H1 (cell line): ENCODE measurements around the gene PKMYT1. TPM values are rescaled to one million over a fixed set of nuclear protein-coding genes. Genes with fewer than 3 reads are reported as not detected.

Source experiments
- CTCF ChIA-PET: fragments of 300-600 bp; sonication (Branson Sonifier 250); formaldehyde crosslinking; loops from one replicate; lab custom pipeline; 2021; ENCODE audit not compliant: partially characterized antibody; lab: Charles Lee
- POLR2A ChIA-PET: fragments of 300-600 bp; sonication (Branson Sonifier 250); formaldehyde crosslinking; loops from one replicate; lab custom pipeline; 2021; ENCODE audit warnings: inconsistent platforms; ENCODE audit not compliant: partially characterized antibody; lab: Charles Lee
- DNase-seq, 2 experiments: peaks; one replicate each; pipeline versions ENCODE4 v3.0.0 to v3.0.0-alpha.2; 2010 to 2022; ENCODE audit warnings: low spot score in 2 of 2, low read depth in 1 of 2, mixed read lengths in 1 of 2
- FAIRE-seq: peaks from 2 replicates; lab custom pipeline; 2011; peaks lifted over from hg19 to GRCh38; lab: Jason Lieb, UNC
- H2AFZ ChIP-seq: 2 replicates; pipeline ENCODE4 v1.8.1; 2012; ENCODE audit warnings: low read length, inconsistent platforms
- H2AK5ac ChIP-seq: 2 replicates; pipeline ENCODE4 v1.6.1; 2013; ENCODE audit warnings: low read depth, low read length
- H2BK120ac ChIP-seq: replicated peaks from 2 replicates; pipeline ENCODE3; 2013; ENCODE audit warnings: low read depth, low read length, inconsistent platforms
- H2BK12ac ChIP-seq: 2 replicates; pipeline ENCODE4 v1.6.1; 2013; ENCODE audit warnings: low read depth, low read length
- H2BK15ac ChIP-seq: 2 replicates; pipeline ENCODE4 v1.6.1; 2013; ENCODE audit warnings: low read length
- H2BK20ac ChIP-seq: 2 replicates; pipeline ENCODE4 v1.6.1; 2013; ENCODE audit warnings: low read length
- H2BK5ac ChIP-seq: 2 replicates; pipeline ENCODE4 v1.6.1; 2013; ENCODE audit warnings: low read depth, low read length
- H3K14ac ChIP-seq: 2 replicates; pipeline ENCODE4 v1.6.1; 2013; ENCODE audit warnings: inconsistent platforms; ENCODE audit not compliant: insufficient read length
- H3K18ac ChIP-seq: 2 replicates; pipeline ENCODE4 v1.6.1; 2013; ENCODE audit warnings: low read length; ENCODE audit errors: extremely low read depth
- H3K23ac ChIP-seq: 2 replicates; pipeline ENCODE4 v1.6.1; 2013; ENCODE audit warnings: inconsistent platforms; ENCODE audit not compliant: insufficient read length
- H3K23me2 ChIP-seq: 2 replicates; pipeline ENCODE4 v1.6.1; 2013; ENCODE audit warnings: low read depth, low read length
- H3K27ac ChIP-seq: 2 replicates; pipeline ENCODE4 v1.6.1; 2011; ENCODE audit warnings: low read depth, low read length, inconsistent platforms
- H3K27me3 ChIP-seq, 4 experiments: replicated peaks in 1 of 4; 1 replicate in 1 of 4; 2 replicates in 3 of 4; pipeline versions ENCODE4 v1.6.1 to v1.8.1; 2011 to 2013; ENCODE audit warnings: low read length in 3 of 4, mild to moderate bottlenecking in 3 of 4, inconsistent platforms in 2 of 4, mixed read lengths in 2 of 4, moderate library complexity in 1 of 4; ENCODE audit not compliant: control insufficient read depth in 3 of 4, insufficient read depth in 3 of 4; ENCODE audit errors: extremely low read depth in 1 of 4
- H3K36me3 ChIP-seq, 4 experiments: 2 replicates each; pipeline versions ENCODE4 v1.6.1 to v1.8.1; 2011 to 2013; ENCODE audit warnings: mild to moderate bottlenecking in 4 of 4, low read length in 3 of 4, moderate library complexity in 2 of 4, control low read depth in 1 of 4, inconsistent platforms in 1 of 4; ENCODE audit not compliant: insufficient read depth in 4 of 4, control insufficient read depth in 2 of 4
- H3K4ac ChIP-seq: replicated peaks from 2 replicates; pipeline ENCODE3; 2013; ENCODE audit warnings: low read length, low read depth, mixed read lengths, inconsistent platforms; ENCODE audit not compliant: insufficient read length
- H3K4me1 ChIP-seq, 4 experiments: replicated peaks in 1 of 4; 1 replicate in 1 of 4; 2 replicates in 3 of 4; pipeline versions ENCODE4 v1.6.1 to v1.8.1; 2011 to 2013; ENCODE audit warnings: low read length in 3 of 4, inconsistent platforms in 2 of 4, mixed read lengths in 1 of 4; ENCODE audit not compliant: insufficient read depth in 4 of 4, control insufficient read depth in 3 of 4
- H3K4me2 ChIP-seq, 2 experiments: 2 replicates each; pipeline versions ENCODE4 v1.6.1 to v1.8.1; 2011 to 2013; ENCODE audit warnings: low read depth in 2 of 2, low read length in 2 of 2, control low read depth in 1 of 2, inconsistent platforms in 1 of 2, mild to moderate bottlenecking in 1 of 2; ENCODE audit not compliant: insufficient read depth in 1 of 2
- H3K4me3 ChIP-seq, 4 experiments: fragments of 200-600, 300-600 bp in 1 of 4; sonication (generic), shearing (Covaris generic), sonication (Bioruptor Twin) in 1 of 4; 2 replicates each; pipeline versions ENCODE4 v1.5.1 to v1.8.1; 2011 to 2016; ENCODE audit warnings: low read length in 4 of 4, low read depth in 3 of 4, control low read depth in 2 of 4, inconsistent platforms in 2 of 4, mild to moderate bottlenecking in 2 of 4, mixed read lengths in 1 of 4, moderate library complexity in 1 of 4; ENCODE audit not compliant: insufficient read depth in 2 of 4; ENCODE audit errors: extremely low read depth in 1 of 4
- H3K56ac ChIP-seq: replicated peaks from 2 replicates; pipeline ENCODE3; 2013; ENCODE audit warnings: low read depth, mild to moderate bottlenecking, mixed read lengths, low read length, inconsistent platforms; ENCODE audit not compliant: insufficient read length
- H3K79me1 ChIP-seq: 2 replicates; pipeline ENCODE4 v1.6.1; 2013; ENCODE audit warnings: low read depth, low read length, control low read depth
- H3K79me2 ChIP-seq, 2 experiments: 2 replicates each; pipeline versions ENCODE4 v1.6.1 to v1.8.1; 2012 to 2013; ENCODE audit warnings: low read length in 2 of 2, mild to moderate bottlenecking in 2 of 2, inconsistent platforms in 1 of 2; ENCODE audit not compliant: insufficient read depth in 2 of 2, control insufficient read depth in 1 of 2
- H3K9ac ChIP-seq, 4 experiments: replicated peaks in 1 of 4; 1 replicate in 1 of 4; 2 replicates in 3 of 4; pipeline versions ENCODE4 v1.6.1 to v1.8.1; 2011 to 2013; ENCODE audit warnings: low read depth in 3 of 4, low read length in 3 of 4, control low read depth in 2 of 4, mild to moderate bottlenecking in 2 of 4, moderate library complexity in 2 of 4, inconsistent platforms in 1 of 4; ENCODE audit errors: extremely low read depth in 1 of 4
- H3K9me3 ChIP-seq, 2 experiments: 2 replicates each; pipeline versions ENCODE4 v1.6.1 to v1.8.1; 2012 to 2013; ENCODE audit warnings: mild to moderate bottlenecking in 2 of 2, moderate library complexity in 2 of 2, control low read depth in 1 of 2, inconsistent platforms in 1 of 2, low read depth in 1 of 2, low read length in 1 of 2, mixed read lengths in 1 of 2; ENCODE audit not compliant: insufficient read depth in 2 of 2
- H4K20me1 ChIP-seq, 2 experiments: replicated peaks in 1 of 2; 2 replicates each; pipeline versions ENCODE3 to v1.8.1; 2011 to 2013; ENCODE audit warnings: inconsistent platforms in 2 of 2, low read length in 2 of 2, mild to moderate bottlenecking in 1 of 2; ENCODE audit not compliant: insufficient read depth in 2 of 2, control insufficient read depth in 1 of 2
- H4K5ac ChIP-seq: 2 replicates; pipeline ENCODE4 v1.6.1; 2013; ENCODE audit warnings: low read length, low read depth, mixed read lengths, inconsistent platforms; ENCODE audit not compliant: insufficient read length
- H4K8ac ChIP-seq: 2 replicates; pipeline ENCODE4 v1.8.0; 2013; ENCODE audit warnings: mild to moderate bottlenecking, moderate library complexity, low read length, inconsistent platforms; ENCODE audit not compliant: insufficient read depth; ENCODE audit errors: extremely low read depth
- H4K91ac ChIP-seq: replicated peaks from 2 replicates; pipeline ENCODE3; 2013; ENCODE audit warnings: low read length, mixed read lengths, inconsistent platforms; ENCODE audit not compliant: insufficient read length
- BCL11A ChIP-seq, 2 experiments: IDR thresholded peaks; one replicate each; pipeline ENCODE4 v1.6.1; 2011; ENCODE audit warnings: low read depth in 2 of 2, low read length in 2 of 2, mild to moderate bottlenecking in 2 of 2
- CEBPB ChIP-seq: IDR thresholded peaks from 2 replicates; pipeline ENCODE4 v1.6.1; 2012; ENCODE audit warnings: low read depth, low read length
- CREB1 ChIP-seq: IDR thresholded peaks from 2 replicates; pipeline ENCODE4 v1.6.1; 2012; ENCODE audit warnings: inconsistent platforms
- EZH2 ChIP-seq: fragments of 200-600 bp; sonication (generic); IDR thresholded peaks from 2 replicates; pipeline ENCODE4 v1.7.1; 2012; ENCODE audit warnings: low read depth, mild to moderate bottlenecking, moderate library complexity, low read length, inconsistent platforms; ENCODE audit not compliant: severe bottlenecking
- FOSL1 ChIP-seq: IDR thresholded peaks from 2 replicates; pipeline ENCODE4 v1.6.1; 2011; ENCODE audit warnings: mild to moderate bottlenecking, low read depth, low read length, moderate library complexity; ENCODE audit not compliant: insufficient read depth
- KDM5A ChIP-seq: fragments of 200-600 bp; IDR thresholded peaks from 2 replicates; pipeline ENCODE4 v1.7.1; 2012; ENCODE audit warnings: mild to moderate bottlenecking, low read length, inconsistent platforms, mixed read lengths
- NRF1 ChIP-seq: IDR thresholded peaks from 2 replicates; pipeline ENCODE4 v1.6.1; 2011; ENCODE audit warnings: mild to moderate bottlenecking, low read depth, low read length, improper control_type of control experiment
- POLR2A ChIP-seq, 2 experiments: IDR thresholded peaks; 1 replicate in 1 of 2; 2 replicates in 1 of 2; pipeline ENCODE4 v1.6.1; 2011; ENCODE audit warnings: low read depth in 2 of 2, low read length in 2 of 2, mild to moderate bottlenecking in 2 of 2; ENCODE audit errors: control extremely low read depth in 1 of 2
- POLR2AphosphoS5 ChIP-seq: IDR thresholded peaks from 2 replicates; pipeline ENCODE4 v1.6.1; 2011; ENCODE audit warnings: low read depth, low read length
- RXRA ChIP-seq: IDR thresholded peaks from 2 replicates; pipeline ENCODE4 v1.6.1; 2011; ENCODE audit warnings: low read depth, mild to moderate bottlenecking, low read length, moderate library complexity; ENCODE audit not compliant: insufficient read depth
- SP4 ChIP-seq: IDR thresholded peaks from 2 replicates; pipeline ENCODE4 v1.6.1; 2012; ENCODE audit warnings: low read length, inconsistent platforms
- SRF ChIP-seq: IDR thresholded peaks from 2 replicates; pipeline ENCODE4 v1.6.1; 2011; ENCODE audit warnings: mild to moderate bottlenecking, low read depth, low read length, moderate library complexity
- WGBS, 2 experiments: shearing (Covaris generic) in 1 of 2; methylation state at CpG; one replicate each; pipeline versions ENCODE4 v1.1.6 to v1.1.7; 2013 to 2015; ENCODE audit warnings: low lambda C conversion rate in 2 of 2, mixed read lengths in 2 of 2, inconsistent platforms in 1 of 2, low coverage in 1 of 2, missing lambda C conversion rate in 1 of 2; ENCODE audit not compliant: insufficient replicate concordance in 2 of 2, insufficient coverage in 1 of 2, insufficient read length in 1 of 2; ENCODE audit errors: extremely low coverage in 1 of 2, missing lambda C conversion rate in 1 of 2; 5-methylcytosine and 5-hydroxymethylcytosine counted together
- polyA plus RNA-seq, 7 experiments: library from polyadenylated mRNA; depleted of rRNA in 3 of 7; stranded (reverse) in 5 of 7; unstranded in 2 of 7; fragments of >200 nt in 5 of 7; fragments of 200-250 nt in 2 of 7; gene quantifications; 1 replicate in 5 of 7; 2 replicates in 1 of 7; 4 replicates in 1 of 7; pipeline versions ENCODE4 v1.2.1 to v1.2.3, GENCODE V29; 2011 to 2013; ENCODE audit warnings: missing spikeins in 2 of 7, mixed read lengths in 2 of 7
- total RNA-seq: library from RNA; stranded (reverse); fragmentation: NEBNext Ultra II Directional; extraction: Animal tissue kit (Norgen Biotek cat#: 25700); gene quantifications from 2 replicates; pipeline ENCODE4 v1.2.1, GENCODE V29; 2021
- TF ChIP-seq, protein P1 (sequence below): IDR thresholded peaks from 2 replicates; pipeline ENCODE4 v1.6.1; 2012; ENCODE audit warnings: inconsistent platforms

Gene PKMYT1
- total and polyA plus RNA-seq, 2 of the 8 experiments (the other 6 are each of a cell fraction or from before 2014, with no cell fraction given), result 74.7 to 85.2 TPM

DNA sequence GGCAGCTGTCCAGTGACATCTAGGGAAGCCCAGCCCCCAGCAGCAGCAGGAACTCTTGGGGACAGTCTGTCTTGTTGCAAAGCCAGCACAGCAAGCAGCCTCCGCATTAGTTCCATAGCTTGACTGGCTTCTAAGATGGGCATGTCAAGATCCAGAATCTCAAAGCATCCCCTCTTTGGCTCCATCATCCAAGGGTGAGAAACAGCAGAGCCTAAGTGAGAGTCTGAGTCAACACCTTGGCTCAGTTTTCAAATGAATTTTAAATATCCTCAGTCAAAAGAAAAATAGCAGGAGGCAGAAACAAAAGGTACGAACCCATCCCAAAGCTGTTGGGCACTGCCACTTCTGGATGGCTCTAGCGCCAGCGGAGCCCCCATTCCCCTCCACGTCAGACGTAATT, 34.7 kb upstream of the PKMYT1 start:
- Histone ChIP-seq H2BK5ac (no peak overlapping the region), H3K4me3 (0 out of 8 replicates have a peak overlapping the region, but pooled peaks of 1 of the 4 experiments have one; percentile 5), H4K5ac (no peak overlapping the region), H2BK15ac (0 out of 2 replicates have a peak overlapping the region, but pooled peaks have one; percentile 61), H3K23ac (no peak overlapping the region), H2BK12ac (no peak overlapping the region), H3K36me3 (peaks cover 6 to 20% (median 12%) of the 10 kb centered on the region in 4 experiments; a peak in 7 of 8 replicates), H2AFZ (no peak overlapping the region), H3K4me2 (peak overlapping the region in 1 of 2 experiments; percentile 80; a peak in 1 of 4 replicates), H3K4me1 (peaks cover 12 to 47% (median 41%) of the 10 kb centered on the region in 4 experiments), H3K56ac (no peak overlapping the region), H3K27ac (no peak overlapping the region), H3K4ac (no peak overlapping the region), H3K9ac (no peak overlapping the region), H3K23me2 (peaks cover 22% of the 10 kb centered on the region), H2BK20ac (no peak overlapping the region), H3K9me3 (no peaks in the 10 kb centered on the region), H3K27me3 (no peaks in the 10 kb centered on the region; a peak in 1 of 7 replicates), H4K8ac (no peak overlapping the region), H3K14ac (no peak overlapping the region), H4K20me1 (peaks cover 16 to 32% of the 10 kb centered on the region in 2 experiments), H4K91ac (no peak overlapping the region), H3K79me2 (peaks cover 11 to 28% of the 10 kb centered on the region in 2 experiments), H3K79me1 (peaks cover 11% of the 10 kb centered on the region; the same call in 1 of the 2 replicates), H2BK120ac (no peak overlapping the region), H2AK5ac (no peak overlapping the region), H3K18ac (no peak overlapping the region)
- FAIRE-seq, result no peak
- no peak for DNase-seq
- ChIA-PET CTCF (interaction anchor here (0.8 to 11.3 kb wide), 7 partner anchors 10 to 45 kb away, joined by 3 to 213 read pairs (median 4); no protein-coding TSS in a partner anchor), POLR2A (interaction anchor here (0.8 to 35.7 kb wide), 13 partner anchors 2 to 84 kb away, joined by 3 to 1808 read pairs (median 4); partner anchors contain the start of genes BICDL2, CLDN6, CLDN9 and HCFC1R1)
- 94% methylated on average over 6 of the region's 6 CpGs; no CpG with 5 or more reads in 1 of the 2 experiments for WGBS, 2 experiments
- TF ChIP-seq CREB1 (no peak), SP4 (no peak), POLR2A (IDR thresholded peaks at IDR 0.05; ENCODE audit: control extremely low read depth in 1 of 2, low read depth in 2 of 2, low read length in 2 of 2) (peak in 1 of 2 experiments; percentile 44; a peak in 1 of 3 replicates), EZH2 (no peak), KDM5A (no peak), FOSL1 (no peak), SRF (no peak), RXRA (no peak), NRF1 (no peak), POLR2AphosphoS5 (0 out of 2 replicates have a peak, but pooled peaks have one; percentile 30), BCL11A (IDR thresholded peaks at IDR 0.05; ENCODE audit: low read depth in 2 of 2, low read length in 2 of 2) (no peak), CEBPB (no peak)
- TF ChIP-seq, protein P1, sequence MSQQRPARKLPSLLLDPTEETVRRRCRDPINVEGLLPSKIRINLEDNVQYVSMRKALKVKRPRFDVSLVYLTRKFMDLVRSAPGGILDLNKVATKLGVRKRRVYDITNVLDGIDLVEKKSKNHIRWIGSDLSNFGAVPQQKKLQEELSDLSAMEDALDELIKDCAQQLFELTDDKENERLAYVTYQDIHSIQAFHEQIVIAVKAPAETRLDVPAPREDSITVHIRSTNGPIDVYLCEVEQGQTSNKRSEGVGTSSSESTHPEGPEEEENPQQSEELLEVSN, result no peak
